WTC11 (cell line): ENCODE data around the gene PRKAR1B.

ENCODE experiments used
- ATF6 ChIP-seq: sonication (generic); formaldehyde crosslinking; IDR thresholded peaks from 2 replicates; pipeline ENCODE4 v1.8.1; 2023; ENCODE audit warnings: mild to moderate bottlenecking, missing genetic modification reagents
- CTCF ChIP-seq: fragments of 200-600 bp; IDR thresholded peaks from 2 replicates; pipeline ENCODE4 v1.8.0; 2022; ENCODE audit warnings: antibody characterized with exemption
- TP53 ChIP-seq: sonication (generic); formaldehyde crosslinking; IDR thresholded peaks from 2 replicates; pipeline ENCODE4 v1.8.1; 2023; ENCODE audit warnings: mild to moderate bottlenecking, missing genetic modification reagents
- ZNF423 ChIP-seq: fragments of 250-450 bp; sonication (Bioruptor Pico); IDR thresholded peaks from 2 replicates; pipeline ENCODE4 v2.1.2; 2022; ENCODE audit warnings: mild to moderate bottlenecking, moderate library complexity
- TF ChIP-seq, protein P1 (sequence below): sonication (generic); formaldehyde crosslinking; IDR thresholded peaks from 2 replicates; pipeline ENCODE4 v1.8.0; 2022; ENCODE audit warnings: mild to moderate bottlenecking, missing genetic modification reagents

DNA sequence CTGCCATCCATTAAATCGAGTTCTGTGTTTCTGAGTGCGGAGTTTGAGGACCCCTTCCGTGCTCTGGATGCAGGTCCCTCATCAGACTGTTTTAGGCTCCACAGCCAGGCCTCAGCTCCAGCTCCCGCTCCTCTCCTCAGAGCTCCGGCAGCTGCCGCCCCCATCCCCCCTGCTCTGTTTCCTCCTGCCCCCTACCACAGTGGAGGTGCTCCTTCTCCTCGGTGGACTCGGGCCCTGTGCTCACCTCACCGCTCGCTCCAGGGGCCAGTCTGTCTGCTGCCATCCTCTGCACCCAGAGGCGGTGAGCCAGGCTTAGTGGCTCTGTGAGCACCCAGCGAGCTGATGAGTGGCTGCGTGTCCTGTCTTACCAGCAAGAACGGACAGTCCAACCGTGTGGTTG, 21.4 kb upstream of the PRKAR1B start:
- TF ChIP-seq ZNF423 (CRISPR knock-in tag), result no peak
- TF ChIP-seq TP53 (CRISPR knock-in tag), result no peak
- TF ChIP-seq ATF6 (CRISPR knock-in tag), result no peak
- TF ChIP-seq CTCF, result no peak
- TF ChIP-seq, protein P1, sequence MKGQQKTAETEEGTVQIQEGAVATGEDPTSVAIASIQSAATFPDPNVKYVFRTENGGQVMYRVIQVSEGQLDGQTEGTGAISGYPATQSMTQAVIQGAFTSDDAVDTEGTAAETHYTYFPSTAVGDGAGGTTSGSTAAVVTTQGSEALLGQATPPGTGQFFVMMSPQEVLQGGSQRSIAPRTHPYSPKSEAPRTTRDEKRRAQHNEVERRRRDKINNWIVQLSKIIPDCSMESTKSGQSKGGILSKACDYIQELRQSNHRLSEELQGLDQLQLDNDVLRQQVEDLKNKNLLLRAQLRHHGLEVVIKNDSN (CRISPR knock-in tag), result no peak
